Measurements from ENCODE around the gene KCND3.
A peak's percentile ranks its signal among the peaks of the same experiment; 100 is the strongest.

Gene KCND3

DNA sequence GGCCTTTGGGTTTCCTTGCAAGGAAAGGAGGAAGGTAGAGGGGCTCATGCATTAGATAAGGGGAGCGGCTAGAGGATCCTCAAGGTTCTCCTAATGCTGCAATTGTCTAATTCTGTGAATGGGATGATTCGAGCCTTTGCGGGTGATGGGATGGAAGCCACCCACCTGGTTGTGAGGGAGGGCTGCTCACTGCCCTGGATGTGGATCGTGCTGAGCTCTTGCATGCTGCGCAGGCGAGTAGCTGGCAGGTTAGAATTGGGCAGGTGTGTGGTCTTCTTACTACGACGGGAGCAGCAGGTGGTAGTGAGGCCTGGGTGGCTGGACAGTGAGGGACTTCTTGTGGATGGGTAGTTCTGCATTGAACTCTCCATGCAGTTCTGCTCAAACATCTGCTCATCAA, 212.6 kb downstream of the KCND3 start:
- Histone ChIP-seq H3K4me3 (ENCODE audit: low read depth, low read length) (no peak overlapping the region), H3K9me3 (ENCODE audit: control insufficient read depth, insufficient read depth, low read length) (no peaks in the 10 kb centered on the region), H3K9ac (ENCODE audit: low read depth, low read length) (no peak overlapping the region), H3K36me3 (ENCODE audit: control insufficient read depth, insufficient read depth, low read length) (no peaks in the 10 kb centered on the region), H3K4me1 (ENCODE audit: control insufficient read depth, insufficient read depth, low read length) (no peaks in the 10 kb centered on the region), H3K27me3 (ENCODE audit: control insufficient read depth, insufficient read depth, low read length) (no peaks in the 10 kb centered on the region)

DNA sequence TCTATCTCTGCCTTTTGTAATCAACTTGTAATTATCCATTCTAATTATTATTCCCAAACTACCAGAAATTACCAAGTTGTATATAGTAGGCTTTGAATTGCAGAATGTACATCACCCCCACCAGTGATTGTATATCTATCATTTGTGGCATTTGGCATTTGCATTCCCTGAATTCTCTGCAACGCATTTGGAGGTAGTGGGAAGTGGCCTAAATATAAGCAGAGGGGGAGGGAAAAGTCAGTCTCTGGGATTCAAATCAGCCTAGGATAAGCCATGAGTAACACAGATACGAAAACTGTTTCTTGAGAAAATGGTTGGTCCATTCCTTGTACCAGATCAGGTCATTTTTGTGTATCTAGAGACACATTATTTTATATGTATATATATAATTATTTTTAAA, 213.1 kb downstream of the KCND3 start:
- Histone ChIP-seq H3K27me3 (ENCODE audit: control insufficient read depth, insufficient read depth, low read length) (no peaks in the 10 kb centered on the region), H3K4me3 (ENCODE audit: low read depth, low read length) (no peak overlapping the region), H3K9me3 (ENCODE audit: control insufficient read depth, insufficient read depth, low read length) (no peaks in the 10 kb centered on the region), H3K9ac (ENCODE audit: low read depth, low read length) (no peak overlapping the region), H3K4me1 (ENCODE audit: control insufficient read depth, insufficient read depth, low read length) (no peaks in the 10 kb centered on the region), H3K36me3 (ENCODE audit: control insufficient read depth, insufficient read depth, low read length) (no peaks in the 10 kb centered on the region)

DNA sequence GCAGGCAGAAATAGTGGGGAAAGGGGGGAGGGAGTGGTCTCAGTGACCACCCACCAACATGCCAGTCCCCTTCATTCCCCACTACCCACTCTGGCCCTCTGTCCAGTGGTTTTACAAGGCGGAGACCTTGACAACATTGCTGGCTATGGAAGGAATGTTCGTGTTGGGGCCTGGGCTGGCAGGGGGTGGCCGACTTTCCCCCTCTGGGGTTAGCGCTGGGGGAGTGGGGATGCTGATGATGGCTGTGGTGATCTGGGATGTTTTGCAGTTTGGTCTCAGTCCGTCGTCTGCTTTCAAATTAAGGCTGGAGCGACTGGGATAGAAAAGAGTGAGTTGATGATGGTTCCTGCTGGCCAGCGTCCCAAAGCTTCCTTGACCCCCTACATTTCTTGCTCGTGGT, 213.5 kb downstream of the KCND3 start:
- no peaks in the 10 kb centered on the region for H3K4me1 ChIP-seq (ENCODE audit: control insufficient read depth, insufficient read depth, low read length)
- no peaks in the 10 kb centered on the region for H3K27me3 ChIP-seq (ENCODE audit: control insufficient read depth, insufficient read depth, low read length)
- H3K9ac ChIP-seq (ENCODE audit: low read depth, low read length): no peak overlapping the region
- H3K9me3 ChIP-seq (ENCODE audit: control insufficient read depth, insufficient read depth, low read length): no peaks in the 10 kb centered on the region
- H3K36me3 ChIP-seq (ENCODE audit: control insufficient read depth, insufficient read depth, low read length): no peaks in the 10 kb centered on the region
- no peak overlapping the region for H3K4me3 ChIP-seq (ENCODE audit: low read depth, low read length)

DNA sequence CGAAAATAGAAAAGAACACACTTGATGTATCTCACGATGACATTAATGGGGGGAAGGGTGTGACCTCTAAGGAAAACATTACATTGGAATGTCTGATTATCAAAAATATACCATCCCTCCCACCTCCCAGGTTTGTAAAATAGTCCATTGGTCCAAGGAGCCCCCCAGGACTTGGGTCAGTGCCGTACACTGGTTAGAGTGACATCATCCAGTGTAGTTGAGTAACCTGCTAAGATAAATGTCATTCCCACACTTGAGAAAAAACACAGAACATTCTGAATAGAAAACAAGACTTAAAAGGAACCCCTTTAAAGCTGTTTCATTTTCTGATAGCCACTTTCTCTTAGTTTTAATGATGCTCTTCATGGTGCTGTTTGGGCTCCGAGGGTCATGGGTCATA, 218.6 kb downstream of the KCND3 start:
- Histone ChIP-seq H3K9ac (ENCODE audit: low read depth, low read length) (no peak overlapping the region), H3K4me3 (ENCODE audit: low read depth, low read length) (no peak overlapping the region), H3K4me1 (ENCODE audit: control insufficient read depth, insufficient read depth, low read length) (no peaks in the 10 kb centered on the region), H3K9me3 (ENCODE audit: control insufficient read depth, insufficient read depth, low read length) (no peaks in the 10 kb centered on the region), H3K36me3 (ENCODE audit: control insufficient read depth, insufficient read depth, low read length) (peaks cover 7% of the 10 kb centered on the region), H3K27me3 (ENCODE audit: control insufficient read depth, insufficient read depth, low read length) (no peaks in the 10 kb centered on the region)

DNA sequence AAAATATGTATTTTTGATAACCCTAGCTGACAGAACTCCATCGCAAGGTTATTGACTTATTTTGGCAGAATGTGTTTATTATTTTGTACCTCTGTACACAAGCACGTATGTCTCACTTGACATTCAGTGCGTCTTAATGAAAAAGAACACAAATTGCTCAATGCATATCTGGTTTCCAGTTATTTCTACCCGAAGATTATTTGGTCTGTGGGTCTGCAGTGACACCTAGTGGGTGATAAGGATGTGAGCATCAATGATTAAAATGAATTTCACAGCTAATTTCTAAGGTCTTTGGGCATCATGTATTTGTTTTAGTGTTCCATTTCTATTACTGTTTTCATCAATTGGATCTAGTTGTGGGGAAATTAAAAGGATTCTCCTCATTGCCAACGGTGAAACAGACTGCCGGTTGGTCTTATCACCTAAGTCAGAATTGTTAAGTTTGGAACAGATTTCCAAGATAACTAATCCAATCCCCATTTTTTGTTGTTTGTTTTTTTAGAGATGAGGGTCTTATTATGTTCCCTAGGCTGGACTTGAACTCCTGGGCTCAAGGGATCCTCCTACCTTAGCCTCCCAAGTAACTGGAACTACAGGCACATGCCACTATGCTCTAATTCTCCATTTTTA, 219.8 kb downstream of the KCND3 start:
- no peak overlapping the region for H3K9ac ChIP-seq (ENCODE audit: low read depth, low read length)
- H3K36me3 ChIP-seq (ENCODE audit: control insufficient read depth, insufficient read depth, low read length): peaks cover 8% of the 10 kb centered on the region
- H3K4me1 ChIP-seq (ENCODE audit: control insufficient read depth, insufficient read depth, low read length): no peaks in the 10 kb centered on the region
- no peaks in the 10 kb centered on the region for H3K9me3 ChIP-seq (ENCODE audit: control insufficient read depth, insufficient read depth, low read length)
- no peaks in the 10 kb centered on the region for H3K27me3 ChIP-seq (ENCODE audit: control insufficient read depth, insufficient read depth, low read length)
- no peak overlapping the region for H3K4me3 ChIP-seq (ENCODE audit: low read depth, low read length)

DNA sequence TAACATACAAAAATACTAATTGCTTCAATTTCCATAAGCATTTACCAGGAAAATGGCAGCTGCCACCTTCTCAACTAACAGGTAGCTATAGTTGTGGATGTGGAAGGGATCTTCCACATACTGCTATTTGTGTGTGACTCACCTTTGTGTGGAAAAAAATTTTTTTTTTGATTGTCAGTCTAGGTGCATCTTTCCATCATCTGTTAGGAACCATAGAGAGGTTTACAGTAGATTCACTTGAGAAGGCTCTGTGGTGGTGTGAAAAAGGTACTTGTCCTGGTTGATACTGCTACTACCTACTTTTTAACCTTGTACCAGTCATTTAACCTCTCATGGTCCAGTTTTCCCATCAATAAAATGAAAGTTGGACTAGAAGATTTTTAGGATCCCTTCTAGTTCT, 220.8 kb downstream of the KCND3 start:
- Histone ChIP-seq H3K9ac (ENCODE audit: low read depth, low read length) (no peak overlapping the region), H3K4me1 (ENCODE audit: control insufficient read depth, insufficient read depth, low read length) (no peaks in the 10 kb centered on the region), H3K36me3 (ENCODE audit: control insufficient read depth, insufficient read depth, low read length) (peaks cover 8% of the 10 kb centered on the region), H3K27me3 (ENCODE audit: control insufficient read depth, insufficient read depth, low read length) (no peaks in the 10 kb centered on the region), H3K4me3 (ENCODE audit: low read depth, low read length) (no peak overlapping the region), H3K9me3 (ENCODE audit: control insufficient read depth, insufficient read depth, low read length) (no peaks in the 10 kb centered on the region)

DNA sequence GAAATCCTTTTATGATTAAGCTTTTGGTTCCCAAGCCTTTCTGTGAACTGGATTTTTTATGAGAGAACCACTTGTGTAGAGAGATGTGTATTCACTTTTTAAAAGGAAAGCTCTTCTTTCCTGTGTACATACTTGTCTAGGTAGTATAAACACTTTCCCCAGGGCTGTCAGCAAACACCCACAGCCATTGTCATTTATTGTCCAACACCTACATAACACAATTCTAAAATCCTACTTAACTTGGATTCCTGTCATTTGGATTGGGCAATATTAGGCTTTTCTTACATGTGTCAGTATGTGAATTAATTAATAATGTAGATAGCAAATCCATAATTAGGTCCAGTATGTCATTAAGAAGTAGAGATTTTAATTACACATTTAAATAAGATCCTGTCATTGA, 221.4 kb downstream of the KCND3 start:
- no peaks in the 10 kb centered on the region for H3K27me3 ChIP-seq (ENCODE audit: control insufficient read depth, insufficient read depth, low read length)
- H3K4me1 ChIP-seq (ENCODE audit: control insufficient read depth, insufficient read depth, low read length): no peaks in the 10 kb centered on the region
- peaks cover 10% of the 10 kb centered on the region for H3K36me3 ChIP-seq (ENCODE audit: control insufficient read depth, insufficient read depth, low read length)
- H3K9me3 ChIP-seq (ENCODE audit: control insufficient read depth, insufficient read depth, low read length): no peaks in the 10 kb centered on the region
- H3K9ac ChIP-seq (ENCODE audit: low read depth, low read length): no peak overlapping the region
- H3K4me3 ChIP-seq (ENCODE audit: low read depth, low read length): no peak overlapping the region

DNA sequence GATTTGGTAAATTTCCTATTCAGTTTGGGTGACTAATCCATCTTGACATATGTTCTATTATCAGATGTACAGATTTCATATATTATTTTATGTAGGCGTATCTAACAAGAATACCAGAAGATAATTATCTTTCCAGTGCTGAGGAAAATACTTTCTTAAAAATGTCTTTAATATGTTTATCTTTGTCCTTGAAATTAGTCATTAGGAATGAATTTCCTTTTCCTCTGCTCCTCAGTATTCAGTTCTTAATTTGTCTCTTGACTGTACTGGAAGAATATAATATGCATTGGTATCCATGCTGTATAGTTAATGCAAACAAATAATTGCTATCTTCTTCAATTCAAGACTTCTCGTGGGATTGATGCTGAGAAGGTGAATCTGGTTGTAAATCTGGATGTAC, 227.1 kb downstream of the KCND3 start:
- H3K36me3 ChIP-seq (ENCODE audit: control insufficient read depth, insufficient read depth, low read length): peaks cover 27% of the 10 kb centered on the region

DNA sequence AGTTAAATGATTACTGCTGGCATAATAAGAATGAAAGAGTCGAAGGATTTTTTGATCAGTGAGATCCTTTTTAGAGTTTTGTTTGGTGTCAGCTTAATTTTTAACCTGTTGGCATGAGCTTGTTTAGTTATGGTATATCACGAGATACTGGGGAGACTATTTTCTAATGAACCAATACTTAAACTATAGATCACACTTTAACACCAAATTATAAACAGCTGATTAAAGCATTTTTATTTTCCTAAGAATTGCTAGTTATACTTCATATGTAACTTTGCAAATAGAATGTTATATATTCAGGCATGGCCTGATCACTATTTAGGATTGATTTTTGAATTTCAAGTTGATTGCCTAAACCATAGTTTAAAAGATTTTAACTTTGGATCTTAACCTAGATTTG, 227.8 kb downstream of the KCND3 start:
- no peaks in the 10 kb centered on the region for H3K27me3 ChIP-seq (ENCODE audit: control insufficient read depth, insufficient read depth, low read length)
- H3K4me3 ChIP-seq (ENCODE audit: low read depth, low read length): no peak overlapping the region
- H3K9ac ChIP-seq (ENCODE audit: low read depth, low read length): no peak overlapping the region
- H3K36me3 ChIP-seq (ENCODE audit: control insufficient read depth, insufficient read depth, low read length): peaks cover 27% of the 10 kb centered on the region
- no peaks in the 10 kb centered on the region for H3K9me3 ChIP-seq (ENCODE audit: control insufficient read depth, insufficient read depth, low read length)
- peaks cover 2% of the 10 kb centered on the region for H3K4me1 ChIP-seq (ENCODE audit: control insufficient read depth, insufficient read depth, low read length)

More for the DNA sequence above, 227.1 kb downstream of the KCND3 start:
- H3K9me3 ChIP-seq (ENCODE audit: control insufficient read depth, insufficient read depth, low read length): no peaks in the 10 kb centered on the region
- no peaks in the 10 kb centered on the region for H3K4me1 ChIP-seq (ENCODE audit: control insufficient read depth, insufficient read depth, low read length)
- no peak overlapping the region for H3K4me3 ChIP-seq (ENCODE audit: low read depth, low read length)
- no peak overlapping the region for H3K9ac ChIP-seq (ENCODE audit: low read depth, low read length)
- H3K27me3 ChIP-seq (ENCODE audit: control insufficient read depth, insufficient read depth, low read length): no peaks in the 10 kb centered on the region

DNA sequence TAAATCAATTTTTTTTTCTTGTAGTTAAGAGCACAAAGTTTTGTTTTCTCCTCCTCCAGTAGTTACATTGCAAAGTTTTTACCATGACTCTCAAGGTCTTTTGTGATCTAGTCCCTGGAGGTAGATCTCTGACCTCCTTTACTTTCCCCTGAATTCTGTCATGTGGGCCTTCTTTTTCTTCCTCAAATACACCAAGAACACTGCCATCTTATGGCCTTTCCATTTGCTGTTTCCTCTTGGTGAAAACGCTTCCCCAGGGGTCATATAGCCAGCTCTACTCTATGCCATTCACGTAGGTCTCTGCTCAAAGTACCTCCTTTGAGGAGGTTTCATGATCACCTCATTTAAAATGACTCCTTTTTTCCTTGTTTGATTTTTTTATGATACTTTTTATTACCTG, 231.1 kb downstream of the KCND3 start:
- Histone ChIP-seq H3K4me1 (ENCODE audit: control insufficient read depth, insufficient read depth, low read length) (peaks cover 4% of the 10 kb centered on the region), H3K9me3 (ENCODE audit: control insufficient read depth, insufficient read depth, low read length) (no peaks in the 10 kb centered on the region), H3K4me3 (ENCODE audit: low read depth, low read length) (no peak overlapping the region), H3K9ac (ENCODE audit: low read depth, low read length) (no peak overlapping the region), H3K27me3 (ENCODE audit: control insufficient read depth, insufficient read depth, low read length) (no peaks in the 10 kb centered on the region), H3K36me3 (ENCODE audit: control insufficient read depth, insufficient read depth, low read length) (peaks cover 19% of the 10 kb centered on the region)

DNA sequence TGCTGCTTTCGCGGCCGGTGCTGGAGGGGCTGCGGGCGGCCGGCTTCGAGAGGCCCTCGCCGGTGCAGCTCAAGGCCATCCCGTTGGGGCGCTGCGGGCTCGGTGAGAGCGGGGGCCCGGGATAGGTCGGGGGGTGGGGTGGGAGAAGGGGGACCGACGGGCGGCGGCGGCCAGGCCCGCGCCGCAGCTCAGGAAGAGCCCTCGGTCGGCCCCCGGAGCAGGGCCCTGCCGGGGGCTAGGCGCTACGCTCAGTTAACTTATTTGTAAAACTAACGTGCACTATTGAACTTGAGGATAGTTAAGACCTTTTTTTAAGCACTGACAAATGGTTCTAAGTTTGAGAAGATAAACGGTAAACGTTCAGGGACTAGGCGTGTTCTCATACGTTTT, 233.3 kb downstream of the KCND3 start:
- H3K4me3 ChIP-seq (ENCODE audit: low read depth, low read length): peak overlapping the region; percentile 72
- no peaks in the 10 kb centered on the region for H3K27me3 ChIP-seq (ENCODE audit: control insufficient read depth, insufficient read depth, low read length)
- no peaks in the 10 kb centered on the region for H3K9me3 ChIP-seq (ENCODE audit: control insufficient read depth, insufficient read depth, low read length)
- peak overlapping the region; percentile 80 for H3K9ac ChIP-seq (ENCODE audit: low read depth, low read length)
- peaks cover 10% of the 10 kb centered on the region for H3K36me3 ChIP-seq (ENCODE audit: control insufficient read depth, insufficient read depth, low read length)
- H3K4me1 ChIP-seq (ENCODE audit: control insufficient read depth, insufficient read depth, low read length): peaks cover 4% of the 10 kb centered on the region

DNA sequence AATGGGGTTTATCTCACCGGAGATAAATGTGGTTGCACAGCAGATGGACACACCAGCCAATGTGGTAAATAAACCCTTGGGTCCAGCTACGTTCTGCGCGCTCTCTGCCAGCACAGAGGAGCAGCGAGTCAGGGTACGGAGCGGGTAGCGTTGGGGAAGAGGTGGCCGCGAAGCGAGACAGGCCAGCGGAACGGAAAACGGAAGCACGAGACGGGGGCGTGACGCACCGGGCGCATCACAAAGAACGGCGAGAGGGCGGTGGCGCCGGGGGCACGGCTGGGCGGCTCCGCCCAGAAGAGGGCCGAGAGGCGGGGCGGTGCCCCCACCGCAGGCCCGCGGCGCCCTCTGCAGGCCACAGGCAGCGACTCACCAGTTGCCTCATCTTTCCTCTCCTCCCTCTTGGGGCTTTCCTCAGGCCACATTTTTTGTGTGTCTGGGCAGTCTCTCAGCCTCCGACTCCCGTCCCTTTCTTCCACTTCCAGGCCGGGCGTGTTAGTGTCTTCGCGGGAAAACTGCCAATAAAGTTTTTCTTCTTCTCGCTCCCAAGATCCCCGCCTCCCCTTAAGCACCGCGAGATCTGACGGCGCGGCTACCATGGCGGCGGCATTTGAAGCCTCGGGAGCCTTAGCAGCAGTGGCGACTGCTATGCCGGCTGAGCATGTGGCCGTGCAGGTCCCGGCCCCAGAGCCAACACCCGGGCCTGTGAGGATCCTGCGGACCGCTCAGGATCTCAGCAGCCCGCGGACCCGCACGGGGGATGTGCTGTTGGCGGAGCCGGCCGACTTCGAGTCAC, 233.9 kb downstream of the KCND3 start, which contains the start of gene DDX20:
DDX20 (plus strand) TSS at position 571 of the 793 bp plus-strand sequence; CDS start at position 595, 24 bp downstream.
- no peaks in the 10 kb centered on the region for H3K27me3 ChIP-seq (ENCODE audit: control insufficient read depth, insufficient read depth, low read length)
- H3K9me3 ChIP-seq (ENCODE audit: control insufficient read depth, insufficient read depth, low read length): no peaks in the 10 kb centered on the region
- peaks cover 4% of the 10 kb centered on the region for H3K4me1 ChIP-seq (ENCODE audit: control insufficient read depth, insufficient read depth, low read length)
- H3K9ac ChIP-seq (ENCODE audit: low read depth, low read length): peak within 1 kb of the TSS; percentile 80
- H3K4me3 ChIP-seq (ENCODE audit: low read depth, low read length): peak within 1 kb of the TSS; percentile 72
- peaks cover 6% of the 10 kb centered on the region for H3K36me3 ChIP-seq (ENCODE audit: control insufficient read depth, insufficient read depth, low read length)
